Left lung (tissue), 10 donors: ENCODE measurements around the gene PARP11. TPM values are rescaled to one million over a fixed set of nuclear protein-coding genes. Genes with fewer than 3 reads are reported as not detected.

Source experiments
- ATAC-seq: fragments of 200-7000 bp; cut with Tn5 transposase; one replicate; pipeline ENCODE4 v1.9.1; 2020; ENCODE audit warnings: moderate library complexity
- DNase-seq, 4 donors: peaks; one replicate each; pipeline ENCODE4 v3.0.0-alpha.2; 2013 to 2020
- H3K27ac ChIP-seq, 2 donors: fragments of 200-600 bp; sonication (generic) in 1 of 2; one replicate each; pipeline versions ENCODE4 v1.5.0 to v1.8.0; 2020 to 2021
- H3K27me3 ChIP-seq, 2 donors: fragments of 200-600 bp; sonication (generic) in 1 of 2; one replicate each; pipeline versions ENCODE4 v1.5.0 to v1.8.0; 2020 to 2021
- H3K36me3 ChIP-seq, 2 donors: fragments of 200-600 bp; sonication (generic) in 1 of 2; one replicate each; pipeline versions ENCODE4 v1.5.0 to v1.8.0; 2020 to 2021
- H3K4me1 ChIP-seq, 2 donors: fragments of 200-600 bp; one replicate each; pipeline ENCODE4 v1.8.0; 2021
- H3K4me3 ChIP-seq, 2 donors: fragments of 200-600 bp; sonication (generic) in 1 of 2; one replicate each; pipeline versions ENCODE4 v1.5.0 to v1.8.0; 2020 to 2021; ENCODE audit warnings: mild to moderate bottlenecking in 1 of 2
- H3K9me3 ChIP-seq, 2 donors: fragments of 200-600 bp; sonication (generic) in 1 of 2; one replicate each; pipeline versions ENCODE4 v1.5.0 to v1.8.0; 2020 to 2021
- intact Hi-C, 2 donors: fragments of 100-400 bp; cut with DNase I; formaldehyde crosslinking; loops; one replicate each; pipeline versions ENCODE4 v1.11.2 to v1.14.2; 2022
- polyA plus RNA-seq, 6 donors: library from polyadenylated mRNA; unstranded; fragments of 120-200 nt; gene quantifications; one replicate each; pipeline ENCODE4 v1.2.1, GENCODE V29; 2013; ENCODE audit not compliant: insufficient read length in 6 of 6
- total RNA-seq, 2 donors: library from RNA; stranded (reverse); fragmentation: NEBNext Ultra II Directional; extraction: Animal tissue kit (Norgen Biotek cat#: 25700); gene quantifications; one replicate each; pipeline ENCODE4 v1.2.1, GENCODE V29; 2021
- TF ChIP-seq, protein P1 (sequence below), 2 donors: fragments of 200-600 bp; sonication (generic) in 1 of 2; IDR thresholded peaks; one replicate each; pipeline versions ENCODE4 v1.5.0 to v1.8.0; 2021; ENCODE audit warnings: antibody characterized with exemption in 2 of 2
- donor health status: DM: no; HTN: yes; CAD: no.
- donor health status: DM: no; HTN: no; CAD: no.

Gene PARP11
- total and polyA plus RNA-seq, 8 donors: 11.0 to 18.3 (median 15.9) TPM

DNA sequence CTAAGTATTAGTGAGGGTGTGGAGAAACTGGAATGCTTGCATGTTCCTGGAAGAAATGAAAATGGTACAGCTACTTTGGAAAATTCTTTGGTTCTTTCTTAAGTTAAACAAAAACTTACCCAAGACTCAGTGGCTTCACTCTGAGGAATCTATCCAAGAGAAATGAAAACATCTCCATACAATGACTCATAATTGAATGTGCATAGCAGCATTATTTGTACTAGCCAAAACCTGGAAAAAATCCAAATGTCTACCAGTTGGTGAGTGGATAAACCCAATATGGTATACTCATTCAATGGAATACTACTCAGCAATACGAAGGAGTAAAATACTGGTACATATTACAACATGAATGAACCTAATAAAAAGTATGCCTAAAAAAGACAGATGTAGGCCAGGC is 102.3 kb downstream of the PARP11 start:
- Histone ChIP-seq H3K9me3 (no peaks in the 10 kb centered on the region), H3K36me3 (no peaks in the 10 kb centered on the region), H3K4me1 (no peaks in the 10 kb centered on the region), H3K4me3 (no peak overlapping the region), H3K27me3 (no peaks in the 10 kb centered on the region), H3K27ac (no peak overlapping the region)
- intact Hi-C loops: no loop called here
- no peak for DNase-seq
- TF ChIP-seq, protein P1, sequence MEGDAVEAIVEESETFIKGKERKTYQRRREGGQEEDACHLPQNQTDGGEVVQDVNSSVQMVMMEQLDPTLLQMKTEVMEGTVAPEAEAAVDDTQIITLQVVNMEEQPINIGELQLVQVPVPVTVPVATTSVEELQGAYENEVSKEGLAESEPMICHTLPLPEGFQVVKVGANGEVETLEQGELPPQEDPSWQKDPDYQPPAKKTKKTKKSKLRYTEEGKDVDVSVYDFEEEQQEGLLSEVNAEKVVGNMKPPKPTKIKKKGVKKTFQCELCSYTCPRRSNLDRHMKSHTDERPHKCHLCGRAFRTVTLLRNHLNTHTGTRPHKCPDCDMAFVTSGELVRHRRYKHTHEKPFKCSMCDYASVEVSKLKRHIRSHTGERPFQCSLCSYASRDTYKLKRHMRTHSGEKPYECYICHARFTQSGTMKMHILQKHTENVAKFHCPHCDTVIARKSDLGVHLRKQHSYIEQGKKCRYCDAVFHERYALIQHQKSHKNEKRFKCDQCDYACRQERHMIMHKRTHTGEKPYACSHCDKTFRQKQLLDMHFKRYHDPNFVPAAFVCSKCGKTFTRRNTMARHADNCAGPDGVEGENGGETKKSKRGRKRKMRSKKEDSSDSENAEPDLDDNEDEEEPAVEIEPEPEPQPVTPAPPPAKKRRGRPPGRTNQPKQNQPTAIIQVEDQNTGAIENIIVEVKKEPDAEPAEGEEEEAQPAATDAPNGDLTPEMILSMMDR (IDR thresholded peaks at IDR 0.05): no peak
- ATAC-seq: no peak

DNA sequence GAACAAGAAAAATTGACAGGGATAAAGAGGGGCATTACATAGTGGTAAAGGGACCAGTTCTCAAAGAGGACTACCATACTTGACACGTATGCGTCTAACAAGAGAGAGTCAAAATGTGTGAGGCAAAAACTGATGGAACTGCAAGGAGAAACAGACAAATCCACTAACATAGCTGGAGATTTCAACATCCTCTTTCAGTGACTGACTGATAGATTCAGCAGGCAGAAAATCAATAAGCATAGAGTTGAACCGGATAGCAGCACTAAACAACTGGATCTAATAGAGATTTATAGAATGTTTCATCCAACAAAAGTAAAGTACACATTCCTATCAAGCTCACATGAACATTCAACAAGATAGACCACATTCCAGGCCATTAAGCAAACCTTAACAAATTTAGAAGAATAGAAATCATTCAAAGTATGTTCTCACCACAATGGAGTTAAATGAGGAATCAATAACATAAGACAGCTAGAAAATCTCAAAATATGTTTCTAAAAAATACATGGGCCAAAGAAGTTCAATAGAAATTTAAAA is 104.2 kb downstream of the PARP11 start:
- H3K27me3 ChIP-seq: no peaks in the 10 kb centered on the region
- H3K36me3 ChIP-seq: no peaks in the 10 kb centered on the region
- intact Hi-C loops: no loop called here
- no peak overlapping the region for H3K4me3 ChIP-seq
- no peak for DNase-seq
- H3K27ac ChIP-seq: no peak overlapping the region
- no peaks in the 10 kb centered on the region for H3K9me3 ChIP-seq
- TF ChIP-seq, protein P1 (IDR thresholded peaks at IDR 0.05): no peak
- H3K4me1 ChIP-seq: no peaks in the 10 kb centered on the region
- no peak for ATAC-seq

DNA sequence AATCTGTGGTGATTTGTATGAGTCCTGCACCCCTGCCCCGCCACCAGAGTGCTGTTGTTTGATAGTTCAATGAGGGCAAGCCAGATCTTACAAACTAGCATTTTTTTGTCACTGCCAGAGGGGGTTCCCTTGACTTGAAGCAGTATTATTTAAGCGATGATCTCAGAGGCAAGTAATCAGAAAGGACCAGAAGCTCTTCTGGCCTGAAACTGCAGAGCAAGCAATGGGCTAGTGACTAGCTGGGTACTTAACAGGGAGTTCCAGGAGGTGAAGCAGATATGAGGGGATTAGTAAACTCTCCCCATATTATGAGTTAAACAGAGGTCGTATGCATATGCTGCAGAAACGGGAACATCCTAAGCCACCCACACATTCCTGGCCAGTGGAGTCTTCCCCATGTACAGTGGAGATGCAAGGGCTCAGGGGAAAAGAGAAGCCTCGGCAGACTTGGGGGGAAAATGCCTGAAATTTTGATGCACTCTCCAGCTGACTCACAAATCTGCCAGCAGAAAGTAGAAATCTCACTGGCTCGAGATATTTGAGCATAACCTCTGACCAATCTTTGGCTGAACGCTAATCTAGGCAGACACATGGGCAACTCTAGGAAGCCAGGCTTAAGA is 112.0 kb downstream of the PARP11 start:
- ATAC-seq (no peak), DNase-seq (no peak)
- no peaks in the 10 kb centered on the region for H3K27me3 ChIP-seq
- no peaks in the 10 kb centered on the region for H3K36me3 ChIP-seq
- no peak overlapping the region for H3K4me3 ChIP-seq
- H3K4me1 ChIP-seq: no peaks in the 10 kb centered on the region
- no peaks in the 10 kb centered on the region for H3K9me3 ChIP-seq
- no peak overlapping the region for H3K27ac ChIP-seq
- TF ChIP-seq, protein P1 (IDR thresholded peaks at IDR 0.05): no peak
- intact Hi-C loops: no loop called here

DNA sequence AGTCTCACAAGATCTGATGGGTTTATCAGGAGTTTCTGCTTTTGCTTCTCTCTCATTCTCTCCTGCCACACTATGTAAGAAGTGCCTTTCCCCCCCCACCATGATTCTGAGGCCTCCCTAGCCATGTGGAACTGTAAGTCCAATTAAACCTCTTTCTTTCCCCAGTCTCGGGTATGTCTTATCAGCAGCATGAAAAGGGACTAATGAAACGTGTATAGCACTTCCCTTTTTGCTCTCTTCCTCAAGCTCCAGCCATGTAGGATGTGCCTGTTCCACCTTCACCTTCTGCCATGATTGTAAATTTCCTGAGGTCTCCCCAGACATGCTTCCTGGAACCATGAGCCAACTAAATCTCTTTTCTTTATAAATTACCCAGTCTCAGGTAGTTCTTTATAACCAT is 113.3 kb downstream of the PARP11 start:
- no peaks in the 10 kb centered on the region for H3K36me3 ChIP-seq

More for the DNA sequence above, 113.3 kb downstream of the PARP11 start:
- Histone ChIP-seq H3K4me3 (no peak overlapping the region), H3K27me3 (no peaks in the 10 kb centered on the region), H3K27ac (no peak overlapping the region), H3K9me3 (no peaks in the 10 kb centered on the region), H3K4me1 (no peaks in the 10 kb centered on the region)
- DNase-seq (no peak), ATAC-seq (no peak)
- TF ChIP-seq, protein P1 (IDR thresholded peaks at IDR 0.05): no peak
- intact Hi-C loops: no loop called here

Other genes starting within 250 kb of the PARP11 start
- 1 to 10 TPM; 3.6 to 6.5 TPM for gene CRACR2A, start 120.3 kb downstream of the PARP11 start, total RNA-seq
- gene CRACR2A, start 120.3 kb downstream of the PARP11 start, polyA plus RNA-seq: 1 to 10 TPM; 3.2 to 4.9 (median 3.6) TPM